KOPT-K1 (cell line): ENCODE results near the gene RASL12.

Experiments
- H3K27ac ChIP-seq: fragments of 200-600 bp; sonication (generic); 2 replicates; pipeline ENCODE4 v1.5.1; 2016; ENCODE audit warnings: antibody characterized with exemption, mild to moderate bottlenecking, low read depth, low read length; ENCODE audit not compliant: poor library complexity, severe bottlenecking
- H3K36me3 ChIP-seq: fragments of 200-600 bp; sonication (generic); 2 replicates; pipeline ENCODE4 v1.5.1; 2017; ENCODE audit warnings: antibody characterized with exemption, mild to moderate bottlenecking, low read length, moderate library complexity; ENCODE audit not compliant: insufficient read depth
- H3K9me3 ChIP-seq: fragments of 200-600 bp; sonication (generic); 2 replicates; pipeline ENCODE4 v1.5.1; 2017; ENCODE audit warnings: antibody characterized with exemption, low read length, mild to moderate bottlenecking; ENCODE audit not compliant: insufficient read depth, poor library complexity, severe bottlenecking

Gene RASL12

GRCh38 chr15:65008983-65009382, 58.8 kb downstream of the RASL12 start:
- Histone ChIP-seq H3K9me3 (peaks cover 10% of the 10 kb centered on the region), H3K27ac (no peak overlapping the region), H3K36me3 (peaks cover 57% of the 10 kb centered on the region)

GRCh38 chr15:65006876-65007275, 60.9 kb downstream of the RASL12 start:
- H3K27ac ChIP-seq: no peak overlapping the region
- H3K36me3 ChIP-seq: peaks cover 43% of the 10 kb centered on the region
- H3K9me3 ChIP-seq: no peaks in the 10 kb centered on the region

DNA sequence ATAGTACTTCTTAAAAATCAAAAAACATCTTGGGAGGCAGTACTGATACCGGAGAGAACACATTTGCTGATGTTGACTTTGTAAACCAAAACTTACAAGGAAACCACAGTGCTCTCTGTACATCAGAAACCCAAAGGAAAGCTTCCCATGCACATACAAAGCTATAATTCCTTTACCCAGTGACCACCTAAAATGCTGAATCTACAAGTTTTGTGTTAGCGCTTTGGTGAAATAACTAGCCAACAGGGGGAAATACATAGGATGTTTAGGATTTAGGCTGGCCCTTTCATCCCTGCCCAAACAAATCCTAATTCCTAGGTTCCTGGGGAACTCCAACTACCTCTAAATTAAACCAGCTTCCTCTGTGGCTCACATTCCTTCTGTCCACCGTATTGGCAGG, 62.8 kb downstream of the RASL12 start:
- peaks cover 43% of the 10 kb centered on the region for H3K36me3 ChIP-seq
- no peak overlapping the region for H3K27ac ChIP-seq
- no peaks in the 10 kb centered on the region for H3K9me3 ChIP-seq
